GM12864 (cell line): Measurements from ENCODE around the gene TARBP1.

Source experiments
- DNase-seq: peaks from one replicate; pipeline ENCODE4 v3.0.0-alpha.2; 2011; ENCODE audit warnings: low read depth
- H3K4me3 ChIP-seq: 2 replicates; pipeline ENCODE4 v1.5.1; 2011; ENCODE audit warnings: mild to moderate bottlenecking, low read depth, low read length, control low read depth
- CTCF ChIP-seq: IDR thresholded peaks from 2 replicates; pipeline ENCODE4 v1.5.1; 2011; ENCODE audit warnings: low read depth, mild to moderate bottlenecking, moderate library complexity, low read length, control low read depth, inconsistent platforms; ENCODE audit errors: missing control alignments

Gene TARBP1

GRCh38 chr1:234373064-234373958 lies 105.7 kb downstream of the TARBP1 start, which contains the start of gene COA6:
Gene COA6 (plus strand): TSS chr1:234373456. CDS start chr1:234373467, 11 bp downstream.
- TF ChIP-seq CTCF = no peak
- peak within 1 kb of the TSS; percentile 88 for H3K4me3 ChIP-seq
- peak; percentile 96 for DNase-seq

DNA sequence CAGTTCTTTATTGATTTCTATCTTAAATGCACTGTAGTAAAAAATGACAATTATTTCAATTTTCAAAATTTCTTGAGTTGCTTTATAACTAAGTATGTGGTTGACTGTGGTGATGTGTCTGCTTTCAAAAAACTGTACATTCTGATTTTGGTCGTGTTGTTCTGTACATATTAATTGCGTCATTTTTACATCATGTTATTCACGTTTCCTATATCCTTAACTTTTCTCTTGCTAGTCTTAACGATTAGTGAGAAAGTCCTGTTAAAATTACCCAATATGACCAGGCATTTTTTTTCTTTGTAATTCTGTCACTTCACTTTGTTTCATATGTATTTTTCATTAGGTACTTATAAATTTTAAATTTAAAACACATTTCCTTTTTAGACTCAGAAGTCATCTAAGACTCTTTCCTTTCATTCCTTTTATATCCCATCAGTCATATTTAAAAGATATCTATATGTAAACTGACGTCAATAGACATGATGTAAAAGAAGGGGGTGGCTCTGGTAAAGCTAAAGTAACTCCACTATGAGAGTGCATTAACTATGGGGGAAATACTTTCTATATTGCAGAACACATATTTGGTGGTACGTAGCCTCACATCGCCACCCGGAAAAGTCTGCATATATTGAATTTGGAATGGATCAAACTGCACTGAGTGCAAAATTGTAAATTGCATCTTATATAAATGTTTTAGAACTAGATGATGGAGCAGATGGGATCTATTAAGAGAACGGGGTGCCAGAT lies 106.8 kb downstream of the TARBP1 start:
- no peak for TF ChIP-seq CTCF
- peak overlapping the region; percentile 88 for H3K4me3 ChIP-seq
- no peak for DNase-seq

DNA sequence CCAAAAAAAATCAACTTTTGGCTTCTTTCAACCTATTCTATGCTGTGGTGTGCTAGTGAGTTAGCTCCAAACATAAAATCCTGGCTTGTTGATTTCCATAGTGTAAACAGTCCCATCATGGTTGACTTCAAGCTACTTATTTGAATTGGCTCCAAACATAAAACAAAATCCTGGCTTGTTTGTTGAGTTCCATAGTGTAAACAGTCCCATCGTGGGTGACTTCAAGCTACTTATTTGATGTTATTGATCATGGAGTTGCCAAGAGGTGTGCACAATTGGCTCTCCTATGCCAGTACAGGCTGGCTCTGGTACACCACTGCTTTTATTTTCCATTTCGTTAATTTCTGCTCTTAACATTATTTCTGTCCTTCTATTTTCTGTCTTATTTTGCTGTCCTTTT lies 107.6 kb downstream of the TARBP1 start:
- no peak for TF ChIP-seq CTCF
- no peak overlapping the region for H3K4me3 ChIP-seq
- no peak for DNase-seq

GRCh38 chr1:234369784-234370183 lies 109.2 kb downstream of the TARBP1 start:
- no peak for DNase-seq
- TF ChIP-seq CTCF = no peak
- no peak overlapping the region for H3K4me3 ChIP-seq

DNA sequence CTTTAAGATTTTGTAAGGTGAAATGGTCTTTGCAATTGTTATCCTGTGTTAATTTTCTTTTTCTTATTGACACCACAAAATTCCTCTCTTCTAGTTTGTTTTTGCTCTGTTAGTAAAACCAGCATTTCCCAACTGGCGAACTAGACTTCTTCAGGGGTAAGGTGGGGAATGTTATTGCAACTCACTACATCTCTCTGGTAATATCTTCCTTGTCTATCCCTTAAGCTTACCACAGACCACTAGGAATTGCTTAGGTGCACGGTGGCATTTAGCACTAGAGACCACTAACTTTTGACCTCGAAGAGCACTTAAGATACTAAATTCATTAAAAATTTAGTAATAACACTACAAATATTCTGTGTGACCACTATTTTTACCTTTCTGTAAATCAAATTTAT lies 109.9 kb downstream of the TARBP1 start:
- no peak for TF ChIP-seq CTCF
- H3K4me3 ChIP-seq = no peak overlapping the region
- no peak for DNase-seq

GRCh38 chr1:234368320-234369032 lies 110.5 kb downstream of the TARBP1 start:
- DNase-seq = no peak
- H3K4me3 ChIP-seq = no peak overlapping the region
- TF ChIP-seq CTCF = no peak
